ENCODE results near the gene DIS3L2.

GRCh38 chr2:232139171-232139594, 177.7 kb downstream of the DIS3L2 start:
- TF ChIP-seq, protein P1, sequence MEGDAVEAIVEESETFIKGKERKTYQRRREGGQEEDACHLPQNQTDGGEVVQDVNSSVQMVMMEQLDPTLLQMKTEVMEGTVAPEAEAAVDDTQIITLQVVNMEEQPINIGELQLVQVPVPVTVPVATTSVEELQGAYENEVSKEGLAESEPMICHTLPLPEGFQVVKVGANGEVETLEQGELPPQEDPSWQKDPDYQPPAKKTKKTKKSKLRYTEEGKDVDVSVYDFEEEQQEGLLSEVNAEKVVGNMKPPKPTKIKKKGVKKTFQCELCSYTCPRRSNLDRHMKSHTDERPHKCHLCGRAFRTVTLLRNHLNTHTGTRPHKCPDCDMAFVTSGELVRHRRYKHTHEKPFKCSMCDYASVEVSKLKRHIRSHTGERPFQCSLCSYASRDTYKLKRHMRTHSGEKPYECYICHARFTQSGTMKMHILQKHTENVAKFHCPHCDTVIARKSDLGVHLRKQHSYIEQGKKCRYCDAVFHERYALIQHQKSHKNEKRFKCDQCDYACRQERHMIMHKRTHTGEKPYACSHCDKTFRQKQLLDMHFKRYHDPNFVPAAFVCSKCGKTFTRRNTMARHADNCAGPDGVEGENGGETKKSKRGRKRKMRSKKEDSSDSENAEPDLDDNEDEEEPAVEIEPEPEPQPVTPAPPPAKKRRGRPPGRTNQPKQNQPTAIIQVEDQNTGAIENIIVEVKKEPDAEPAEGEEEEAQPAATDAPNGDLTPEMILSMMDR (IDR thresholded peaks at IDR 0.05 in 8 of 11, conservative IDR thresholded peaks at IDR 0.05 in 3 of 11), result no peak
- no peak for TF ChIP-seq POLR2A (IDR thresholded peaks at IDR 0.05)
- no peak for TF ChIP-seq POLR2AphosphoS5 (IDR thresholded peaks at IDR 0.05)
